SK-N-SH (cell line): Measurements from ENCODE around the gene TGFBI. TPM values are rescaled to one million over a fixed set of nuclear protein-coding genes. Genes with fewer than 3 reads are reported as not detected.

ENCODE experiments used
- CTCF ChIA-PET: fragments of 300-600, 350-600 bp; formaldehyde crosslinking; extraction: SDS; loops from one replicate; lab custom pipeline; 2021; lab: Yijun Ruan, JAX
- POLR2A ChIA-PET: fragments of 350-600 bp; sonication (Branson Sonifier 250); formaldehyde crosslinking; extraction: SDS; loops from one replicate; lab custom pipeline; 2020; ENCODE audit warnings: antibody characterized with exemption, inconsistent platforms; lab: Yijun Ruan, JAX
- DNase-seq: peaks from one replicate; pipeline ENCODE4 v3.0.0; 2012
- H2AFZ ChIP-seq: fragments of 200-600 bp; sonication (generic); 2 replicates; pipeline ENCODE4 v1.8.1; 2016; ENCODE audit warnings: antibody characterized with exemption, mild to moderate bottlenecking, low read depth
- H3F3A ChIP-seq: fragments of 200-600 bp; sonication (generic); replicated peaks from 2 replicates; pipeline ENCODE3; 2016; ENCODE audit warnings: antibody characterized with exemption, mild to moderate bottlenecking; ENCODE audit not compliant: insufficient read depth
- H3K27ac ChIP-seq, 2 experiments: fragments of 200-500 bp in 1 of 2; fragments of 200-600 bp in 1 of 2; sonication (Bioruptor generic) in 1 of 2; sonication (generic), shearing (Covaris generic) in 1 of 2; 2 replicates each; pipeline versions ENCODE4 v1.5.1 to v1.6.1; 2014 to 2016; ENCODE audit warnings: low read depth in 2 of 2, inconsistent platforms in 1 of 2, low read length in 1 of 2, mild to moderate bottlenecking in 1 of 2, mixed read lengths in 1 of 2
- H3K27me3 ChIP-seq: fragments of 200-600 bp; sonication (generic), shearing (Covaris generic); 2 replicates; pipeline ENCODE4 v1.6.1; 2016; ENCODE audit warnings: mixed run types; ENCODE audit not compliant: insufficient read depth
- H3K36me3 ChIP-seq, 2 experiments: fragments of 200-500 bp in 1 of 2; fragments of 200-600 bp in 1 of 2; sonication (Bioruptor generic) in 1 of 2; sonication (generic) in 1 of 2; replicated peaks in 1 of 2; 2 replicates each; pipeline versions ENCODE3 to v1.5.1; 2014 to 2016; ENCODE audit warnings: low read length in 1 of 2, mild to moderate bottlenecking in 1 of 2; ENCODE audit not compliant: insufficient read depth in 2 of 2, control insufficient read depth in 1 of 2
- H3K4me1 ChIP-seq, 2 experiments: fragments of 200-500 bp in 1 of 2; fragments of 200-600 bp in 1 of 2; sonication (Bioruptor generic) in 1 of 2; sonication (generic), shearing (Covaris generic) in 1 of 2; 2 replicates each; pipeline versions ENCODE4 v1.5.1 to v1.6.1; 2014 to 2016; ENCODE audit warnings: low read depth in 1 of 2, low read length in 1 of 2, mixed run types in 1 of 2; ENCODE audit not compliant: insufficient read depth in 2 of 2, control insufficient read depth in 1 of 2
- H3K4me2 ChIP-seq: fragments of 200-600 bp; sonication (generic), shearing (Covaris generic); 2 replicates; pipeline ENCODE4 v1.6.1; 2017; ENCODE audit warnings: mixed run types
- H3K4me3 ChIP-seq, 2 experiments: fragments of 200-500 bp in 1 of 2; fragments of 200-600 bp in 1 of 2; sonication (Bioruptor generic) in 1 of 2; sonication (generic), shearing (Covaris generic) in 1 of 2; 2 replicates each; pipeline versions ENCODE4 v1.5.1 to v1.8.1; 2014 to 2016; ENCODE audit warnings: low read depth in 2 of 2, inconsistent platforms in 1 of 2, low read length in 1 of 2, mild to moderate bottlenecking in 1 of 2, mixed read lengths in 1 of 2, moderate library complexity in 1 of 2
- H3K79me2 ChIP-seq: fragments of 200-600 bp; sonication (generic); 2 replicates; pipeline ENCODE4 v1.8.1; 2017; ENCODE audit warnings: mild to moderate bottlenecking; ENCODE audit not compliant: insufficient read depth
- H3K9ac ChIP-seq: fragments of 200-600 bp; sonication (generic); 2 replicates; pipeline ENCODE4 v1.6.1; 2017; ENCODE audit warnings: mixed run types
- H3K9me2 ChIP-seq: fragments of 200-600 bp; sonication (generic); 2 replicates; pipeline ENCODE4 v1.6.1; 2017; ENCODE audit warnings: mixed run types
- H3K9me3 ChIP-seq: fragments of 200-600 bp; sonication (generic); 2 replicates; pipeline ENCODE4 v1.6.1; 2017; ENCODE audit warnings: mixed run types, mild to moderate bottlenecking, moderate library complexity
- H4K20me1 ChIP-seq: fragments of 200-600 bp; sonication (generic); 2 replicates; pipeline ENCODE4 v1.6.1; 2017; ENCODE audit warnings: mild to moderate bottlenecking, mixed run types; ENCODE audit not compliant: insufficient read depth
- ELF1 ChIP-seq: IDR thresholded peaks from 2 replicates; pipeline ENCODE4 v1.4.0; 2012
- EP300 ChIP-seq, 2 experiments: IDR thresholded peaks; 2 replicates each; pipeline versions ENCODE4 v1.4.0 to v1.6.1; 2012; ENCODE audit warnings: borderline replicate concordance in 1 of 2, low read depth in 1 of 2, low read length in 1 of 2
- EZH2phosphoT487 ChIP-seq: fragments of 200-600 bp; sonication (generic); IDR thresholded peaks from 2 replicates; pipeline ENCODE4 v1.6.1; 2017; ENCODE audit warnings: low read depth, mixed run types, mild to moderate bottlenecking, antibody characterized with exemption, moderate library complexity, borderline replicate concordance
- FOSL2 ChIP-seq: IDR thresholded peaks from 2 replicates; pipeline ENCODE4 v1.4.0; 2012; ENCODE audit warnings: low read depth, mild to moderate bottlenecking, moderate library complexity, borderline replicate concordance
- FOXJ3 ChIP-seq: sonication (generic); formaldehyde crosslinking; IDR thresholded peaks from 2 replicates; pipeline ENCODE4 v1.5.1; 2020; ENCODE audit warnings: mild to moderate bottlenecking, missing genetic modification reagents
- GABPA ChIP-seq: IDR thresholded peaks from 2 replicates; pipeline ENCODE4 v1.4.0; 2012; ENCODE audit warnings: low read depth, mild to moderate bottlenecking
- IRF3 ChIP-seq: fragments of 150-350 bp; IDR thresholded peaks from 2 replicates; pipeline ENCODE4 v1.6.1; 2016; ENCODE audit warnings: mild to moderate bottlenecking, low read depth, low read length
- JUND ChIP-seq: IDR thresholded peaks from 2 replicates; pipeline ENCODE4 v1.4.0; 2012
- MAX ChIP-seq: IDR thresholded peaks from 2 replicates; pipeline ENCODE4 v1.4.0; 2012; ENCODE audit warnings: low read depth
- MEF2A ChIP-seq: IDR thresholded peaks from 2 replicates; pipeline ENCODE4 v1.4.0; 2012; ENCODE audit warnings: low read depth, borderline replicate concordance
- NRF1 ChIP-seq: IDR thresholded peaks from 2 replicates; pipeline ENCODE4 v1.6.1; 2012; ENCODE audit warnings: low read depth, mild to moderate bottlenecking, low read length
- PBX3 ChIP-seq: IDR thresholded peaks from 2 replicates; pipeline ENCODE4; 2012
- POLR2AphosphoS5 ChIP-seq: IDR thresholded peaks from 2 replicates; pipeline ENCODE4 v1.6.1; 2012; ENCODE audit warnings: low read depth, low read length
- RAD21 ChIP-seq: IDR thresholded peaks from 2 replicates; pipeline ENCODE4 v1.6.1; 2012; ENCODE audit warnings: mild to moderate bottlenecking, low read length
- RFX5 ChIP-seq: IDR thresholded peaks from 2 replicates; pipeline ENCODE4 v1.6.1; 2012; ENCODE audit warnings: mild to moderate bottlenecking, improper control_type of control experiment, low read length
- RXRA ChIP-seq: IDR thresholded peaks from 2 replicates; pipeline ENCODE4 v1.4.0; 2012; ENCODE audit warnings: low read depth, mild to moderate bottlenecking, borderline replicate concordance
- SMC3 ChIP-seq: IDR thresholded peaks from 2 replicates; pipeline ENCODE4 v1.6.1; 2012; ENCODE audit warnings: low read depth, low read length, improper control_type of control experiment
- USF1 ChIP-seq: IDR thresholded peaks from 2 replicates; pipeline ENCODE4 v1.4.0; 2012; ENCODE audit warnings: low read depth, borderline replicate concordance
- USF2 ChIP-seq: fragments of 150-350 bp; IDR thresholded peaks from 2 replicates; pipeline ENCODE4 v1.6.1; 2017; ENCODE audit warnings: antibody characterized with exemption, low read length, low read depth, borderline replicate concordance
- YY1 ChIP-seq: IDR thresholded peaks from 2 replicates; pipeline ENCODE4 v1.4.0; 2012; ENCODE audit warnings: low read depth, mild to moderate bottlenecking
- ZBTB33 ChIP-seq: IDR thresholded peaks from 2 replicates; pipeline ENCODE4 v1.4.0; 2012; ENCODE audit warnings: low read depth, borderline replicate concordance
- WGBS: methylation state at CpG from one replicate; pipeline ENCODE4 v1.1.6; 2017; ENCODE audit warnings: low lambda C conversion rate; 5-methylcytosine and 5-hydroxymethylcytosine counted together
- polyA plus RNA-seq, 3 experiments: library from polyadenylated mRNA; depleted of rRNA; stranded (reverse); fragments of >200 nt; gene quantifications; 2 replicates each; pipeline ENCODE4 v1.2.3, GENCODE V29; 2012

The TGFBI gene
- polyA plus RNA-seq, 1 of the 3 experiments (the other 2 are of a cell fraction), result 2,678 TPM

- H3K4me2 ChIP-seq, result no peak overlapping the region
- no peaks in the 10 kb centered on the region; a peak in 1 of 4 replicates for H3K4me1 ChIP-seq
- H3K4me3 ChIP-seq, result no peak overlapping the region
- no peaks in the 10 kb centered on the region for H3K79me2 ChIP-seq
- H3F3A ChIP-seq, result no peaks in the 10 kb centered on the region
- H3K9me3 ChIP-seq, result no peaks in the 10 kb centered on the region
- no peaks in the 10 kb centered on the region for H3K27me3 ChIP-seq
- H3K27ac ChIP-seq, result no peak overlapping the region
- no peak for DNase-seq
- H2AFZ ChIP-seq, result no peak overlapping the region
- no peaks in the 10 kb centered on the region for H4K20me1 ChIP-seq
- no peak for TF ChIP-seq POLR2AphosphoS5
- no peak for TF ChIP-seq GABPA
- no peak for TF ChIP-seq NRF1
- TF ChIP-seq USF2, result no peak
- TF ChIP-seq RXRA, result no peak
- TF ChIP-seq JUND, result no peak
- no peak for TF ChIP-seq MAX
- TF ChIP-seq RFX5, result no peak
- TF ChIP-seq EP300 (IDR thresholded peaks at IDR 0.05; ENCODE audit: borderline replicate concordance in 1 of 2, low read depth in 1 of 2, low read length in 1 of 2), result no peak
- no peak for TF ChIP-seq RAD21
- no peak for TF ChIP-seq EZH2phosphoT487
- TF ChIP-seq PBX3, result no peak
- no peak for TF ChIP-seq MEF2A
- TF ChIP-seq ELF1, result no peak
- WGBS, result 76% methylated on average over 2 of the region's 2 CpGs
- H3K9ac ChIP-seq, result no peak overlapping the region
- H3K36me3 ChIP-seq, result no peaks in the 10 kb centered on the region
- CTCF ChIA-PET, result no interaction called here
- H3K9me2 ChIP-seq, result no peaks in the 10 kb centered on the region
- POLR2A ChIA-PET, result no interaction called here
Measured at GRCh38 chr5:136108180-136108611, 79.4 kb downstream of the TGFBI start.

GRCh38 chr5:136108766-136109165, 80.0 kb downstream of the TGFBI start:
- WGBS, result 89% methylated on average over 1 of the region's 1 CpG
- no peaks in the 10 kb centered on the region for H3K79me2 ChIP-seq
- H3K9me3 ChIP-seq, result no peaks in the 10 kb centered on the region
- no peaks in the 10 kb centered on the region for H4K20me1 ChIP-seq
- no peaks in the 10 kb centered on the region for H3K9me2 ChIP-seq
- no peak overlapping the region for H2AFZ ChIP-seq
- H3K27ac ChIP-seq, result no peak overlapping the region
- H3K4me1 ChIP-seq, result no peaks in the 10 kb centered on the region; a peak in 1 of 4 replicates
- H3F3A ChIP-seq, result no peaks in the 10 kb centered on the region
- no peak overlapping the region for H3K4me2 ChIP-seq
- ChIA-PET CTCF (no interaction called here), POLR2A (no interaction called here)
- H3K9ac ChIP-seq, result no peak overlapping the region
- no peak overlapping the region for H3K4me3 ChIP-seq
- no peak for DNase-seq
- no peaks in the 10 kb centered on the region for H3K36me3 ChIP-seq
- H3K27me3 ChIP-seq, result no peaks in the 10 kb centered on the region
- TF ChIP-seq USF1, result no peak
- no peak for TF ChIP-seq IRF3
- no peak for TF ChIP-seq EP300 (IDR thresholded peaks at IDR 0.05; ENCODE audit: borderline replicate concordance in 1 of 2, low read depth in 1 of 2, low read length in 1 of 2)
- TF ChIP-seq YY1, result no peak
- no peak for TF ChIP-seq EZH2phosphoT487
- TF ChIP-seq SMC3, result no peak
- TF ChIP-seq ZBTB33, result no peak
- TF ChIP-seq FOXJ3 (CRISPR knock-in tag), result no peak
- TF ChIP-seq GABPA, result no peak
- TF ChIP-seq MEF2A, result no peak
- TF ChIP-seq ELF1, result no peak
- TF ChIP-seq POLR2AphosphoS5, result no peak
- no peak for TF ChIP-seq FOSL2
- TF ChIP-seq USF2, result no peak
- TF ChIP-seq RXRA, result no peak
